Muscle of leg (tissue), 11 donors: ENCODE results near the gene PPP1R3F. TPM values are rescaled to one million over a fixed set of nuclear protein-coding genes. Genes with fewer than 3 reads are reported as not detected.

Experiments used
- DNase-seq: peaks from one replicate; pipeline ENCODE4 v3.0.0; 2013
- H3K27ac ChIP-seq: one replicate; pipeline ENCODE4 v1.5.1; 2013; ENCODE audit warnings: mild to moderate bottlenecking, low read length, control low read depth
- H3K27me3 ChIP-seq: one replicate; pipeline ENCODE4 v1.6.1; 2013; ENCODE audit warnings: low read length; ENCODE audit not compliant: control insufficient read depth, insufficient read depth
- H3K36me3 ChIP-seq: one replicate; pipeline ENCODE4 v1.6.1; 2013; ENCODE audit warnings: low read length; ENCODE audit not compliant: control insufficient read depth, insufficient read depth
- H3K4me1 ChIP-seq: one replicate; pipeline ENCODE4 v1.6.1; 2013; ENCODE audit warnings: low read length; ENCODE audit not compliant: control insufficient read depth, insufficient read depth
- H3K4me3 ChIP-seq: one replicate; pipeline ENCODE4 v1.5.1; 2013; ENCODE audit warnings: low read length, control low read depth
- H3K9me3 ChIP-seq: replicated peaks from 2 replicates; pipeline ENCODE4 v1.6.1; 2013; ENCODE audit warnings: low read depth, low read length; ENCODE audit not compliant: control insufficient read depth
- WGBS: methylation state at CpG from one replicate; pipeline ENCODE4 v1.1.5; 2013; ENCODE audit warnings: missing lambda C conversion rate; ENCODE audit not compliant: insufficient coverage; 5-methylcytosine and 5-hydroxymethylcytosine counted together
- polyA plus RNA-seq, 8 donors: library from polyadenylated mRNA; unstranded; fragments of 120-200 nt; gene quantifications; one replicate each; pipeline versions ENCODE4 v1.2.1 to v1.2.3, GENCODE V29; 2013; ENCODE audit warnings: inconsistent platforms in 1 of 8, low replicate concordance in 1 of 8; ENCODE audit not compliant: insufficient read length in 8 of 8, insufficient read depth in 1 of 8
- total RNA-seq: library from RNA; stranded (reverse); fragments of 120-200 nt; gene quantifications from one replicate; pipeline ENCODE4 v1.2.4, GENCODE V29; 2013

Gene PPP1R3F
- total and polyA plus RNA-seq, 9 donors, result 5.5 to 9.0 (median 7.4) TPM

DNA sequence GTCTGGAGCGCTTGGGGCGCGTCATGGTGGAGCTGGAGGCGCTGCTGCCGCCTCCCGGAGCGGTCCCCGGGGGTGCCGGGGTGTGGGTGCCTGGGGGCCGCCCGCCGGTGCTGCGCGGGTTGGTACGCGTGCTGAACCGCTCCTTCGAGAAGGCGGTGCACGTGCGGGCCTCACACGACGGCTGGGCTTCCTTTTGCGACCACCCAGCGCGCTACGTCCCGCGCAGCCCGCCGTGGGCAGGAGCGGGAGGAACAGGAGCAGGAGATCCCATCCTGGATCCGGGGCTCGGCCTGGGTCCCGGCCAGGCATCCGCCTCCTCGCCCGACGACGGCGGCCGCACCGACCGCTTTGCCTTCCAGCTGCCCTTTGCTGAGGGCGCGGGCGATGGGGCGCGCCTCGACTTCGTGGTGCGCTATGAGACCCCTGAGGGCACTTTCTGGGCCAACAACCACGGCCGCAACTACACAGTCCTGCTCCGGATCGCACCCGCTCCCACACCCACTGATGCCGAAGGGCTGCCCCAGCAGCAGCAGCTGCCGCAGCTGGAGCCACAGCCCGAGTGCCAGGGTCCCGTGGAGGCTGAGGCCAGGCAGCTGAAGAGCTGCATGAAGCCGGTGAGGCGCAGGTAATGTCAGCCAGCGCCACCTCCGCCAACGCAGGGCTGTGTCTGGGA is 792 bp downstream of the PPP1R3F start:
- 63% methylated on average over 66 of the region's 66 CpGs for WGBS
- no peak for DNase-seq
- Histone ChIP-seq H3K4me3 (peak overlapping the region; percentile 64), H3K36me3 (no peaks in the 10 kb centered on the region), H3K27ac (peak overlapping the region; percentile 97), H3K9me3 (no peaks in the 10 kb centered on the region), H3K4me1 (peaks cover 19% of the 10 kb centered on the region), H3K27me3 (peaks cover 2% of the 10 kb centered on the region)

DNA sequence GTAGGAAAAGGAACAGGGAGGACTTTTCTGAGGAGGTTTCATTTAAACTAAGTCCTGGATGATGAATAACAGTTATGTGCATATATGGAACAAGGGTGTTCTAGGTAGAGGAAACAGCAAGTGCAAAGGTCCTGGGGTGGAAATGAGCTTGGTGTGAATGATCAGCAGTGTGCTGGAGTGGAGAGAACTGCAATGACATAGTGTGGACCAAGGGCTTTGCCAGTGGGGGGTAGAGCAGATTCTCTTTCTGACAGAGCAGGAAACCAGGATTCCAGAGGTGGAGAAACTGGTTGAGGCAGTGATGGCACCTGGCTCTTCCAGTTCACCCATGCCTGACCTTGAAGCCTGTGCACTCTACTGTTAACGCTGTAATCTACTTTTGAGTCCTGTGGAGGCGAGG is 1.7 kb downstream of the PPP1R3F start:
- WGBS, result 75% methylated on average over 2 of the region's 2 CpGs
- Histone ChIP-seq H3K27me3 (peaks cover 2% of the 10 kb centered on the region), H3K27ac (no peak overlapping the region), H3K4me3 (no peak overlapping the region), H3K36me3 (no peaks in the 10 kb centered on the region), H3K9me3 (no peaks in the 10 kb centered on the region), H3K4me1 (peaks cover 19% of the 10 kb centered on the region)
- DNase-seq, result no peak

DNA sequence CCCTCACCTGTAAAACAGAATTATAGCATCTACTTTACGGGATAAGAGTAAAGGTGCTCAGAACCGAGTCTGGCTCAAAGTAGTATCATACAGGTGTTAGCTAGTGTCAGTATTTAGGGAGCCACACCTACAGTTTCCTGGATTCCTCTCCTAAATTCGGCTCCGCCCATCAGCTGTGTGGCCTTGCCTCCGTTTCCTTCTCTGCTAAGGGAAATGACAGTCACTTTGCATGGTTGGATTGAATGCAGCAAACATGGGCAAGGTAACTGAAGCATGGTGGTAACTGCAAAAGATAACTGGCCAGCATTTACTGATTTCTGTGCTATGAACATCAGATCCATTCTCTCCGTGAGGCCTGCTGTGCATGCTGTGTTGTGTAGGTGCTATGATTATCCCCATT is 2.8 kb downstream of the PPP1R3F start:
- Histone ChIP-seq H3K4me1 (peaks cover 19% of the 10 kb centered on the region), H3K9me3 (no peaks in the 10 kb centered on the region), H3K27ac (no peak overlapping the region), H3K27me3 (peaks cover 2% of the 10 kb centered on the region), H3K36me3 (no peaks in the 10 kb centered on the region), H3K4me3 (no peak overlapping the region)
- no peak for DNase-seq
- WGBS, result 20% methylated on average over 1 of the region's 6 CpGs

DNA sequence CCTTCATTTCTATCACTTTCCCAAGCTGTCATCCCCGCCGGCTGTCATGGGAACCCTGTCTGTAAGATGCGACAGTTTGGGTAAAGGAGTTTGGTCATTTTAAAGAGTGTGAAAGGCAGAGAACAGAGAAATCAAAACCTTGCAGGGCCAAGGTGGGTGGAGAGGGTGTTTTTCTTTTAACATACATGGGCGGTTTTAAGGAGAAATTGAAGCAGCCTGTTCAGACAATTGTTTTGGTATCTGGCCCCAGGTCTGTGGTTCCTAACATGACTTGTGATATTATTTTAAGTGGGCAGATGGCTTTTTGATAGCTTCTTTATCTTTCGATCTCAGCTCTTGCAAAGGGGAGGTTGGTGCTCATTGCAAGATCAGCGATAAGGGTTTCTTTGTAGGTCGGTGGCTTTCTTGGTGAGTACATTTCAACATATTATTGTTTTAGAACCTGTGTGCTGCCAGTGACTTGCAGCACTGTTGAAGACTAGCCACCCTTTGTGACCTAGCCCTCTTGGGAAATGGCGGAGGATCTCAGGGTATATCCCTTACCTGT is 3.7 kb downstream of the PPP1R3F start:
- H3K36me3 ChIP-seq, result no peaks in the 10 kb centered on the region
- H3K4me3 ChIP-seq, result no peak overlapping the region
- H3K27me3 ChIP-seq, result peaks cover 2% of the 10 kb centered on the region
- H3K9me3 ChIP-seq, result no peaks in the 10 kb centered on the region
- H3K4me1 ChIP-seq, result peaks cover 19% of the 10 kb centered on the region
- DNase-seq, result no peak
- WGBS, result 72% methylated on average over 2 of the region's 8 CpGs
- H3K27ac ChIP-seq, result no peak overlapping the region

DNA sequence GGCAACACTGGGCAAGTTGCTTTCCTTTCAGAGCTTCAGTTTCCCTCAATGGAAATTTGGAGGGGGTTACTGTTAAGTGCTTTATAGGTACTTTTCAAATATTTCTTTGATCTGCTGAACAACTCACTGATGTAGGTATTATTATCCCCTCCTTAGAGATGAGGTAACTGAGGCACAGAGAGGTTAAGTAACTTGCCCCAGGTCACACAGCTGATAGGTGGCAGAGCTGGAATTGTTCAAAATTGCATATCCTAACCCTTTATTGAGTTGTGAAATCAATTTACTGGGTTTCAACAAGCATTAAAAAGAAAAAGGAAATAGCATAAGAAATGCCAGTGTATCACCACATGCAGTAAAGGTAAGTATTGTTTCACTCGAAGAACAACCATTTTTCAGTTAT is 6.6 kb downstream of the PPP1R3F start:
- DNase-seq, result no peak
- Histone ChIP-seq H3K27ac (no peak overlapping the region), H3K36me3 (no peaks in the 10 kb centered on the region), H3K4me3 (no peak overlapping the region), H3K9me3 (no peaks in the 10 kb centered on the region), H3K4me1 (peaks cover 11% of the 10 kb centered on the region), H3K27me3 (peaks cover 2% of the 10 kb centered on the region)
- WGBS, result no CpG with 5 or more reads among the region's 1 CpG

DNA sequence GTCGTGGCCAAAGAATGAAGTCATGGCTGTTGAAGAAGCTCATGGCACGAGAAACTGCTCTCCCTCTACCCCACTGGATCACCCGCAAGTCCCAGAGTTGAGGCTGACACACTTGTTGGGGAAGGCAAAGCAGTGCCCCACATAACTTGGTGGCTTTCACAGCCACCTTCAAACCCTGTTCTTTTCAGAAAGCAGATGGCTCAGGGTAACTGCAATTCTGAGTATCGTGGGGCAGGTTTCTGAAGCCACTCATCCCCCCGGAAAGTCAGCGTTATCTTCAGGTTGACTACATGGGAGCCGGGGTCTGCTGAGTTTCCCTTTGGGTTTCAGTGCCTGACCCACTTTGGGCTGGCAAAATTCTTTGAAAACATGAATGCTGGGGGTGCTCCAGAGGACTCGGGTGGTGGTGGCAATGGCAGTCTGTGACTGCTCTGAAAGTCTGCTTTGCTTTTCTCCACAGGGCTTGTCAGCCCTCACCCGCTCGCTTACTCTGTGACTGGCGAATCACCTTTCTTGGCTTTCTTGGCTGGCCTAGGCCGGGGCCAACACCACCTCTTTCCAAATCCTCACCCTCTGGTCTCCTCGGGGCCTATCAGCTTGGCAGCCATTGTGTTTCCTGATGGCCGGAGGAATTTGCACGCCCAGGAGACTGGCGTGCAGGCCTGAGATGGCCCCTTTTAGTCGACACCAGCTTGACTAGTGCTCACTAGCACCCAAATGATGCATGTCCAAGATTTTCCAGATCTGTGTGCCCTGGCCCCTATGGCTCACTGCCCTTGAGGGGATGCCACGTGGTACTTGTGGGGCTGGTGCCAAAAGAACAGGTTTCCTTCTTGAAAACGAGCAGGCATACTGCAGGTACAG is 7.3 kb downstream of the PPP1R3F start:
- DNase-seq, result no peak
- Histone ChIP-seq H3K9me3 (no peaks in the 10 kb centered on the region), H3K36me3 (no peaks in the 10 kb centered on the region), H3K4me1 (peaks cover 5% of the 10 kb centered on the region), H3K27ac (no peak overlapping the region), H3K27me3 (peaks cover 2% of the 10 kb centered on the region), H3K4me3 (no peak overlapping the region)
- WGBS, result 74% methylated on average over 16 of the region's 19 CpGs

DNA sequence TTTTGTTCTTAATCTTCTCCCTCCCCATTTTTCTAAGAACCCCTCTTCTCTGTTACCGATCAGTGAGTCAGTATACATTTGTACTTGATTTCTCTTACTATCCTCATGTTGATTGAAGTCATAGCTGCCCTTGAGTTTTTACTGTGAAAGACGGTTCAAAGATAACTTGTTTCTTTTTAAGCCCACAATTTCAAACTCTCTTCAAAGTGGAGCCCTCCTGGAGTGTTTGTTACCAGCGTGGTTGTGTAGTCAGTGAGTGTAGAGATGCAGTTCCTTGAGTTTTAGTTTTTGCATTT is 7.9 kb downstream of the PPP1R3F start:
- no peak overlapping the region for H3K27ac ChIP-seq
- peaks cover 2% of the 10 kb centered on the region for H3K27me3 ChIP-seq
- H3K9me3 ChIP-seq, result no peaks in the 10 kb centered on the region
- DNase-seq, result no peak
- H3K4me1 ChIP-seq, result peaks cover 2% of the 10 kb centered on the region
- H3K36me3 ChIP-seq, result no peaks in the 10 kb centered on the region
- no peak overlapping the region for H3K4me3 ChIP-seq
- 57% methylated on average over 1 of the region's 3 CpGs for WGBS

DNA sequence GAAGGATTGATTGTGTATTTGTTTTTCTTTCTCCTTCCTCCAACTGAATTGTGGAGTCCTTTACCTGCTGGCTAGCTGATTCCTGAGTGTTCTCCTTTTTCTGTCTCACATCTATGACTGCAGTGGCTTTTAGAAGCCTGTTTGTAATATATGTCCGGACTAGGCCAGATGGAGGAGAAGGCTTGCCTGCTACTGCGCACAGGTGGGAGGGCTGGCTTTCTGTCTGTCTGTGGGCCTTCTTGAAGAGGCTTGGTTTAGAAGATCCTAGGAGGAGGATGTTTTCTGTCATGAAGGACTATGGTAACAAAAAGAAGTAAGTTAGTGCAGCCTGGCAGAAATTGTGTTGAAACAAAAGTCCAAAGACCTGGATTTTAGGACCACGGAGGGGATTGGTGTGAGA is 8.5 kb downstream of the PPP1R3F start:
- DNase-seq, result no peak
- Histone ChIP-seq H3K4me3 (no peak overlapping the region), H3K27ac (no peak overlapping the region), H3K36me3 (no peaks in the 10 kb centered on the region), H3K4me1 (no peaks in the 10 kb centered on the region), H3K9me3 (no peaks in the 10 kb centered on the region), H3K27me3 (peaks cover 2% of the 10 kb centered on the region)
- WGBS, result 89% methylated on average over 3 of the region's 3 CpGs

DNA sequence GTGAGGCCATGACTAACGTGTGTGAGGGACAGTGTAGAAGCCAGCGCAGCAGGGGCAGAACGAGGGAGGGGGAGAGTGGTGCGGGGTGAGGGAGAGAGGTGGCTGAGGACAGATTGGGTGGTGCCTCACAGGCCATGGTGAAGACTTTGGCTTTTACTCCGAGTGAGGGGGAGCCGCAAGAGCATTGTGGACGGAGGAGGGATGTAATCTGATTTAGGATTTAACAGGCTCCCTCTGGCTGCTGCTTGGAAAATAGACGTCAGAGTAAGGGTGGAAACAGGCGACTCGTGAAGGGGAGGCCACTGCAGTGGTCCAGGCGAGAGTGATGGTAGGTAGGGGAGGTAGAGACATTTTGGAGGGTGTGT is 13.0 kb downstream of the PPP1R3F start:
- Histone ChIP-seq H3K27me3 (no peaks in the 10 kb centered on the region), H3K4me3 (no peak overlapping the region), H3K27ac (no peak overlapping the region), H3K4me1 (no peaks in the 10 kb centered on the region), H3K36me3 (no peaks in the 10 kb centered on the region), H3K9me3 (no peaks in the 10 kb centered on the region)
- WGBS, result 32% methylated on average over 9 of the region's 11 CpGs
- peak; percentile 73 for DNase-seq

DNA sequence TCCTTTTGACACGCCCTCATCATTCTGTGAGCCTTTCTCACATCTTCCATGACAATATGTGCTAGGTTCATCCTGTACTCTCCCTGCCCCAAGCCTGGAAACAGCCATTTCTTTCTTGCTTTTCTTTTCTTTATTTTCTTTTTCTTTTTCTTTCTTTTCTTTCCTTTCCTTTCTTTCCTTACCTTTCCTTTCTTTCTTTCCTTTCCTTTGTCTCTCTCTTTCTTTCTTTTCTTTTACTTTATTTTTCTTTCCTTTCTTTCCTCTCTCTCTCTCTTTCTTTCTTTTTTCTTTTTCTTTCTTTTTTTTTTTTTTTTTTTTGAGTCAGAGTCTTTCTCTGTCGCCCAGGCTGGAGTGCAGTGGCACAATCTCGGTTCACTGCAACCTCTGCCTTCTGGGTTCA is 14.6 kb downstream of the PPP1R3F start:
- no peaks in the 10 kb centered on the region for H3K4me1 ChIP-seq
- 50% methylated on average over 1 of the region's 3 CpGs for WGBS
- H3K36me3 ChIP-seq, result no peaks in the 10 kb centered on the region
- H3K9me3 ChIP-seq, result no peaks in the 10 kb centered on the region
- H3K4me3 ChIP-seq, result no peak overlapping the region
- DNase-seq, result no peak
- no peak overlapping the region for H3K27ac ChIP-seq
- no peaks in the 10 kb centered on the region for H3K27me3 ChIP-seq
